Stimulated activated CD8-positive, alpha-beta memory T cell treated with anti-CD3 and anti-CD28 coated beads, Interleukin-7, amount 100 ng/mL, for 4 hours (primary cell): ENCODE measurements around the gene LRRC28.

Source experiments
- DNase-seq, 2 donors: peaks; one replicate each; pipeline ENCODE4 v3.0.0-alpha.2; 2020; ENCODE audit warnings: low read depth in 2 of 2

Gene LRRC28

DNA sequence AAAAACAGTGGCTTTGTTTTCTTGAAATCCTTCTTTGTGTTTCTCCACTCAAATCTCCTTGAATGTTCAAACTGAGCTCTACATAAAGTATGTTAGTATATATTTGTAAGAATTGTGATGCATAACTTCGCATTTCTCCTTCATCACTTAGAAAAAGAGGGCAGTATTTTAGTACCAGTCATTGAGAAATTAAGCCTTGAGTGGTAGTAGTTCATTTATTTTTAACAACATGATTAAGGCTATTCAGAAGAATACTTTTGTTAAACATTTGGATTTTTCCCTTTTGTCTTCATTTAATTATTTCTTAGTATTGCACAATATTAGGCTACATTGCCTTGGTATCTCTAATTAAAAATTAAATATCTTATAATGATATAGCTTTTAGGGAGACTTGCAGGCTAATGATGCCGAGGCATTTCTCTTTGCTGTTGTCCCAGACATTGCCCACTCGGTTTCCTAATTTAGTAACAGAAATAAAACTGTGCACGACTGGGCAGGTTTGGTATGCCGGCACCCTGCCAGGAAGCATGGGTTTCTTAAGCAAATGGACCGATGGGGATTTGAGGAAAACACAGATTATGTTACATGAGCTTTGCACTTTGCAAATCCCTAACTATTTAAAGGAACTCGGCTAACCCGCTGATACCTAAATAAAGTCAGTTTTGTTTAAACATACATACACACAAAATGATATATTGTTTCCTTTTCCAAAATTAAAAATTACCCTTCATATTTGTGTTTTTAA lies 54.7 kb downstream of the LRRC28 start:
- no peak for DNase-seq

GRCh38 chr15:99306694-99307338 lies 55.5 kb downstream of the LRRC28 start:
- DNase-seq, result no peak

DNA sequence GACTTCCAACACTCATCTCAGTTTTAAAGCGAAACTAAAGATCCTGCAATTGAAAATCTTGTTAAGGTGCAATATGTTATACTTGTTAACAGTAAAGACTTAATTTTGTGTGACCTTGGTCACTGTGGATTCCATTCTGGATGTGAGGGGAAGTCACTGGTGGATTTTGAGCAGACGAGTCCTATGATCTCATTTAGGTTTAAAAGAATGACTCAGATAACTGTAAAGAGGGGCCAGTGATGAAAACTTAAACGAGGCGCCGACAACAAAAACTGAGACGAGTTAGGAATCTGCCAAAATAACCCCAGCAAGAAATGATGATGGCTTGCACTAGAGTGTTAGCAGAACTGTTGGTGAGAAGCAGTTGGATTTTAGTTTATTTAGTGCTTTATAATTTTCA lies 56.5 kb downstream of the LRRC28 start:
- no peak for DNase-seq

GRCh38 chr15:99310745-99311144 lies 59.5 kb downstream of the LRRC28 start:
- DNase-seq, result no peak

DNA sequence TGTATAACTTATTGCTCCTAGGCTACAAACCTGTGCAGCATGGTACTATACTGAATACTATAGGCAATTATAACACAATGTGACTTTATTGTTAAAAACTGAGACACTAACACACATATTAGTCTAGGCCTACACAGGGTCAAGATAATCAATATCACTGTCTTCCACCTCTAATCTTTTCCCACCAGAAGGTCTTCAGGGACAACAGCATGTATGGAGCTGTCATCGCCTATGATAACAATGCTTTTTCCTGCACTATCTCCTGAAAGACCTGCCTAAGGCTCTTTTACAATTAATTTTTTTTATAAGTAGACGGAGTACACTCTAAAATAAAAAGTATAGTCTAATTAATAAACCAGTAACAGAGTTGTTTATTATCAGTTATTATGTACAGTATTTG lies 60.9 kb downstream of the LRRC28 start:
- DNase-seq, result no peak

GRCh38 chr15:99312794-99313193 lies 61.5 kb downstream of the LRRC28 start:
- DNase-seq, result no peak

GRCh38 chr15:99315636-99316035 lies 64.4 kb downstream of the LRRC28 start:
- no peak for DNase-seq

DNA sequence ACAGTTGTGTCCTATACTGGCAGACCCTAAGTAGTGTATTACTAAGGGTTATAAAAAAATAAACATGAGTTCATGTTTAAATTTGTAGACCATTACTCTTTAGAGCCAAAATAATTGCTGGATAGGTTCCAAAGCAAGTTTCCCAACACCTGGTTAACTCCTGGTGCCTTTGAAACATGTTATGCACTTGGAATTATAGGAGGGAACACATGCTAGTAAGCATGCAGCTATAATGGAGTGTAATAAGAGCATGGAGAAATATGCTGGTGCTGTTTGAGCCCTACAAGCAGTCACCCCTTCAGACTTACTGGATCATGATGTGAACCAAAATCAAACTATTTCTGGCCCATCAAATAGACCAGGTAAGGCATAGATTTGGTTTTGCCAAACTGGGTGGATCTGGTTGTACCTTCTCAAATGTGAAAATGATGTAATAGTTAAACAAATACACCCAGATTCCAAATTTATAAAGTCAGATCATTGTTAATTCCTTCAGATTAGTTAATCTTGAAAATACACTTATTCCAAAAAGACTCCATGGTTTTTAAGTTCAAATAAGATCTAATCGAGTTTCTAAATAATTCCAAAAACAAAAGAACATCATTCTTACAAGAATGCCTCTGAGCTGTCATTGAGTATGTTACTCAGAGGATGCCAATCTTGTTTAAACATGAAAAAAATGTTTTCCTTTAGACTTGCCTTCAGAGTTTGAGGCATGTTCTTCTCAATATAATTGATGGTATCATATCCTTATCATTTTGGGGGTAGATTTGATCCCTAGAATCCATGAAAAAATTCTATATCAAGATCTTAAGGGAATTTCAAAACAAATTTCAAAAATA lies 69.3 kb downstream of the LRRC28 start:
- DNase-seq, result no peak

DNA sequence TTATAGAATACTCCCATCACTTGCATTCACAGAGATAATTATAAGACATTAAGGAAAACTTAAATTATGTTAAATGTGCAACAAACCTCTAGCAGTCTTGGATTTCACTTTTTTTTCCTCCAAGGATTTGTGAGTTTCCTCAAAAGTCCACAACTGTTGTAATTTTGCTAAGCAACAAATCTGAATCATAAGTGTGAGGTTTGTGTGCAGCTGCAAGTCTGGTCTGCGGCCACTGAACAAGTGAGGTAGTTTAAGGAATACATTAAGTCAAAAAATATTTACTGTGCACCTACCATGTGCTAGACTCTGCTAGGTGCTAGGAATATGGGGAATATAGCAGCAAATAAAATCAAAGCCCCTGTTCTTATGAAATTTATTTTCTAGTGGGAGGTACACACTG lies 70.2 kb downstream of the LRRC28 start:
- DNase-seq, result no peak

- DNase-seq, result no peak
Measured at GRCh38 chr15:99322643-99323405, 71.5 kb downstream of the LRRC28 start.

- DNase-seq, result no peak
Measured at GRCh38 chr15:99324082-99324620, 72.9 kb downstream of the LRRC28 start.

DNA sequence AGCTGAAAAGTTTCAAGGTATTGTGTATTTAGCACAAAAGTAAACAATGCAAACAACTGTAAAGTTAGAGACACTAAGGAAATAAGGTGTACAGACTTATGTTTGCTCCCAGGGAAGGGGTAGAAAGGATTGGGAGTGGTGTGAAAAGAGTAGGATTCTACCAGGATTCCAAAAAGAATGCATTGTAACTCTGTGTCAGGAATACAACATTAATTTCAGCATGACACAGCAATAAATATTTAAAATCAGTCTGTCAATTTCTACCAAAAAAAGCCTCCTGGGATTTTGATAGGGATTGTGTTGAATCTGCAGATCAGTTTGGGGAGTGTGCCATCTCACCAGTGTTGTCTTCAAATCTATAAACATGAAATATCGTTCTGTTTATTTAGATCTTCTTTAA lies 73.4 kb downstream of the LRRC28 start:
- DNase-seq, result no peak

- DNase-seq, result no peak
Measured at GRCh38 chr15:99326235-99326634, 75.0 kb downstream of the LRRC28 start.

GRCh38 chr15:99328106-99329072 lies 77.1 kb downstream of the LRRC28 start:
- no peak for DNase-seq

- DNase-seq, result no peak
Measured at GRCh38 chr15:99331381-99331780, 80.1 kb downstream of the LRRC28 start.

- no peak for DNase-seq
Measured at GRCh38 chr15:99333413-99333812, 82.1 kb downstream of the LRRC28 start.

GRCh38 chr15:99333981-99334380 lies 82.7 kb downstream of the LRRC28 start:
- DNase-seq, result no peak

- no peak for DNase-seq
Measured at GRCh38 chr15:99335508-99335907, 84.2 kb downstream of the LRRC28 start.

DNA sequence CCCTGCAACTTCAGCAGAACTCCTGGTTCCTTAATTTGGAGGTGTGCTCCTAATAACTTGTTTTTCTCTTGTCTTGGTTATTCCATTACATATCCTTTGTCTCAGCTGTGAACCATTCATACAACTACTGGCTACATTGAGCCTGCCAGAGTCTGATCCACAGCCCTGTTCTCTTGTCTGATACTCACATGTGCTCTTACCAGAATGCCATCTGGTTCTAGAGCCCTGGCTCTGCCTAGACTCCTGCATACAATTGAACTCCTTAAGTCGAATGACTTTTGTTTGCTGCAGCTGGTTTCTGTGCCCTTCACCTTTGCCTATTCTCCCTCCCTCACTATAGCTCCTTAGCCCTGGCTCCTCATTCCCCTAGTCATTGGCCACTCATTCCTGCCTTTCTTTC lies 85.5 kb downstream of the LRRC28 start:
- DNase-seq, result no peak

DNA sequence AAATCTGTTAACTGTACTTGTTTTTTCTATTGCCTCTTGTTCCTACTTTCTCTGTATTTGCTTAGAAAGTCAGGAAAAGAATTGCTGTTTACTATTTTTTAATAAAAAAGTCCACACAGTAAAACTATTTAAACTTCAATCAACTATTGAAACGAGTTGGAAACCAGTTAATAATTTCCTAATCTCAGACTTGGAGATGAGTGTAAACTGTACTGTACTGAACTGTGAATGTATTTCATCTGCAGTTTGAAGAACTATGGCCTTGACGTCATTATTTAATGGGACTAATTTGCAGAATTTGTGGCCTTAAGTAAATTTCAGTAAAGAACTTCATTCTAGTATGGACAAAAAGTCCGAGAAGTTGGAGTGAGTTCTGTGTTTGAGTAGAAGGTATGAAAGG lies 89.1 kb downstream of the LRRC28 start:
- no peak for DNase-seq
